Measurements from ENCODE around the gene NRG2. TPM values are rescaled to one million over a fixed set of nuclear protein-coding genes. Genes with fewer than 3 reads are reported as not detected.
A peak's percentile ranks its signal among the peaks of the same experiment; 100 is the strongest.

The NRG2 gene
- total RNA-seq, 1 experiment from 2014 or later, result 0.17 TPM

- DNase-seq (ENCODE audit: low read depth), result no peak
Observed at GRCh38 chr5:139946440-139946839, 96.7 kb downstream of the NRG2 start.

- no peak for DNase-seq (ENCODE audit: low read depth)
Observed at GRCh38 chr5:139946006-139946405, 97.1 kb downstream of the NRG2 start.

- no peak for DNase-seq (ENCODE audit: low read depth)
Observed at GRCh38 chr5:139942243-139942642, 100.9 kb downstream of the NRG2 start.

- DNase-seq (ENCODE audit: low read depth), result no peak
Observed at GRCh38 chr5:139930406-139930805, 112.7 kb downstream of the NRG2 start.

- no peak for DNase-seq (ENCODE audit: low read depth)
Observed at GRCh38 chr5:139926797-139927503, 116.1 kb downstream of the NRG2 start.

- peak; percentile 32 for DNase-seq (ENCODE audit: low read depth)
Observed at GRCh38 chr5:139925650-139926640, 117.2 kb downstream of the NRG2 start.

GRCh38 chr5:139925216-139925562 is 117.9 kb downstream of the NRG2 start:
- DNase-seq (ENCODE audit: low read depth), result no peak

- no peak for DNase-seq (ENCODE audit: low read depth)
Observed at GRCh38 chr5:139924294-139925215, 118.5 kb downstream of the NRG2 start.

- DNase-seq (ENCODE audit: low read depth), result peak; percentile 21
Observed at GRCh38 chr5:139919308-139919707, 123.8 kb downstream of the NRG2 start.

- no peak for DNase-seq (ENCODE audit: low read depth)
Observed at GRCh38 chr5:139915834-139916233, 127.3 kb downstream of the NRG2 start.

GRCh38 chr5:139915266-139915665 is 127.8 kb downstream of the NRG2 start:
- DNase-seq (ENCODE audit: low read depth), result no peak

GRCh38 chr5:139914218-139914807 is 128.8 kb downstream of the NRG2 start:
- no peak for DNase-seq (ENCODE audit: low read depth)

- no peak for DNase-seq (ENCODE audit: low read depth)
Observed at GRCh38 chr5:139912804-139913203, 130.3 kb downstream of the NRG2 start.

- no peak for DNase-seq (ENCODE audit: low read depth)
Observed at GRCh38 chr5:139912158-139912557, 130.9 kb downstream of the NRG2 start.

- DNase-seq (ENCODE audit: low read depth), result no peak
Observed at GRCh38 chr5:139911425-139912120, 131.5 kb downstream of the NRG2 start.

- DNase-seq (ENCODE audit: low read depth), result no peak
Observed at GRCh38 chr5:139910901-139911300, 132.2 kb downstream of the NRG2 start.

- DNase-seq (ENCODE audit: low read depth), result no peak
Observed at GRCh38 chr5:139910036-139910435, 133.1 kb downstream of the NRG2 start.

- no peak for DNase-seq (ENCODE audit: low read depth)
Observed at GRCh38 chr5:139908749-139909148, 134.3 kb downstream of the NRG2 start.

GRCh38 chr5:139906661-139907060 is 136.4 kb downstream of the NRG2 start:
- no peak for DNase-seq (ENCODE audit: low read depth)

GRCh38 chr5:139904816-139905661 is 138.1 kb downstream of the NRG2 start:
- no peak for DNase-seq (ENCODE audit: low read depth)

All from Daoy (cell line).